Measurements from ENCODE around the gene CPLANE2.
"Not testable (repeated sequence)": the region's sequence is repeated elsewhere in the genome, so short reads cannot be mapped to it uniquely, and the experiment has no call there.

CPLANE2 gene, protein sequence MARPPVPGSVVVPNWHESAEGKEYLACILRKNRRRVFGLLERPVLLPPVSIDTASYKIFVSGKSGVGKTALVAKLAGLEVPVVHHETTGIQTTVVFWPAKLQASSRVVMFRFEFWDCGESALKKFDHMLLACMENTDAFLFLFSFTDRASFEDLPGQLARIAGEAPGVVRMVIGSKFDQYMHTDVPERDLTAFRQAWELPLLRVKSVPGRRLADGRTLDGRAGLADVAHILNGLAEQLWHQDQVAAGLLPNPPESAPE

DNA sequence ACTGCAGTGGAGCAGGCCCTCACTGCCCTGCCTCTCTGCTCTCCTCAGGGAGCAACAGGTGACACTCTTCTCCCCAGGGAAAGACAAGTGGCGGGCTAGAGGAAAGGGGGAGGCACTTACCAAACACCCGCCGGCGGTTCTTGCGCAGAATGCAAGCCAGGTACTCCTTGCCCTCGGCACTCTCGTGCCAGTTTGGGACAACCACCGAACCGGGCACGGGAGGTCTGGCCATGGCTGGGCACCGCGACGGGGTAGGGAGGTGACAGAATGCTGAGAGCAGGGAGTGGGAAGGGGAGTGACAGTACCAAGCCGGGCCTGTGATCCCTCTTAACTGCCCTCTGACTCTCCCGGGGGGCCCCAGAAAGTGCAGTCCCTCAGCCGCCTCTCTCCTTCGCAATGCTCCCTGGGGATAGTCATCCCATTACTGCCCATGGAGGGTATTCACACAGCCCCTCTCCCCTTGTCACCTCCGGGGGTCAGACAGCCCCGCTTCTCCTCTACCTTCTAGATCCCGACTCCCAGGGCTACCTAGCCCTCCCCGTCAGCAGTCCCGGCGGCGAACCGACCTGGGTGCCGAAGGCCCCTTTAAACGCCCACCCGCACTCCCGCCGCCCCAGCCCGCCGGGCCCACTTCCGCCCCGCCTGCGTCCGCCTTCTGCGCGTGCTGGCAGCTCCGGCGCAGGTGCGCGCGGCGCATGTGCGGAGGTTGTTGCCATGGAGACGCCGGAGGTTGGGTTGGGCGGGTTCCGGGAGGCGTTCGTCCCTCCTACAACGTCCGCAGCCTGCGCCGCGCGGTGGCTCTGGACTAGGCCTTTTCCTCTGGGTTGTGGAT, at the start of gene CPLANE2:
TSS of gene CPLANE2 (minus strand) at position 673 of the 832 bp plus-strand sequence. CDS start at position 232, 441 bp downstream.
- peak; percentile 91 for DNase-seq

DNA sequence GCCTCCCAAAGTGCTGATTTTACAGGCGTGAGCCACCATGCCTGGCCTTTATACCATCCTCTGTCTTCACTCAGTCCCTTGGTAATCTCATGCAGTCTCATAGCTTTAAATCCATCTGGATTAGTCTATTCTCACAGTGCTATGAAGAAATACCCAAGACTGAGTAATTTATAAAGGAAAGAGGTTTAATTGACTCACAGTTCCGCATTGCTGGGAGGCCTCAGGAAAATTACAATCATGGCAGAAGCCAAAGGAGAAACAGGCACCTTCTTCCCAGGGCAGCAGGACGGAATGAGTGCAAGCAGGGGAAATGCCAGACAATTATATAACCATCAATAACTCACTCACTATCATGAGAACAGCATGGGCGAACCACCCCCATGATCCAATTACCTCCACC, 49.1 kb upstream of the CPLANE2 start:
- DNase-seq: no peak

DNA sequence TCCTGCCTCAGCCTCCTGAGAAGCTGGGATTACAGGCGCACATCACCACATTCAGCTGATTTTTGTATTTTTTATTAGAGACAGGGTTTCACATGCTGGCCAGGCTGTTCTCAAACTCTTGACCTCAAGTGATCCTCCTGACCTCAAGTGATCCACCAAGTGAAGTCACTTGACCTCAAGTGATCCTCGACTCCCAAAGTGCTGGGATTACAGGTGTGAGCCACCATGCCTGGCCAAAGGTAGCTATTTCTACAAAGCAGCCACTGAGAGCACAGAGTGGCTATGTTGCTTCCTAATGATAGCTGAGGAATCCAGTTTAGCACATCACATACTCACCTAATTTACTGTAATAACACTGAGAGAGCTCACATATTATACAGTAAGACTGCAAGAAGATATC, 44.8 kb upstream of the CPLANE2 start:
- DNase-seq: no peak

DNA sequence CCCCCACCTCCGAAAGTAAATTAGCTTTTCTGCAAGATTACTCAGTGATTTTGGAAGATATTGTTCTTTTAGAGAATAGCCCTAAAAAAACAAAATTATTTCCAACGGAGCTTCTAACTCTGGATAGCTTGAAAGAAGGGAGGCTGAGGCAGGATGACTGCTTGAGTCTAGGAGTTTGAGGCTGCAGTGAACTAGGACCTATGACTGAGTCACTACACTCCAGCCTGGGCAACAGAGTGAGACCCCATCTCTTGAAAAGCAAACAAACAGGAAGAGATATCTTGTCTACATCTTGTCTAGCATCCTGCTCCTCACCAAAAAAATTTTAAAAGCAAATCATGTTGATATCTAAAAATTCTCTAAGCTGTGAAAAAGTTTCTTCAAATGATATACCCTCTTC, 42.2 kb upstream of the CPLANE2 start:
- DNase-seq: no peak

DNA sequence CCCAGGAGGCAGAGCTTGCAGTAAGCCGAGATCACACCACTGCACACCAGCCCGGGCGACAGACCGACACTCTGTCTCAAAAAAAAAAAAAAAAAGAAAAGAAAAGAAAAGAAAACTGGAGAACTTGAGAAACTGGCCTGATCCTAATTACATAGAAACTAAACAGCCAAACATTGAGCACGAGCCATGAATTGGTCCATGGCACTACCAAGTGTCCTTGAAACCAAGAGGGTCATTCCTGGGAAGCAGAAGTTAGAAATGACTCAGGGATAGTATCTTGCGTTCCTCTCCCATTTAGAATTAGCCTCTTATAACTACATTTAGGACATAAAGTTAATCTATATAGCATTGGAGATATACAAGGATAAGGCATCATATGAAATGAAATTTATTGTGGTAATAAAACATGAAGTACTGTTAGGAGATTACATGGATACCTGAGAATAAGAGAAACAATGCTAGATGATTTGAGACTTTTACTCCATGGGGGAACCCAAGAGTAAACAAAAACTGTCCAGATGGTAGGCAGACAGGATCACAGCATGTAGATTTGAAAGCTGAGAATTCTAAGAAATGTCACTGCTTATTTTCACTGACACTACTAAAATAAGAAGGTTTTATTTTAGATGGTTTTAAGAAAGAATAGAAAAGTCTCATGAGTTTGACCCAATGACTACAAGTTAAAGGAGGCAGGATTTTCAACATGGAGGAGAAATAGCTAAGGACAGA, 39.5 kb upstream of the CPLANE2 start:
- no peak for DNase-seq

DNA sequence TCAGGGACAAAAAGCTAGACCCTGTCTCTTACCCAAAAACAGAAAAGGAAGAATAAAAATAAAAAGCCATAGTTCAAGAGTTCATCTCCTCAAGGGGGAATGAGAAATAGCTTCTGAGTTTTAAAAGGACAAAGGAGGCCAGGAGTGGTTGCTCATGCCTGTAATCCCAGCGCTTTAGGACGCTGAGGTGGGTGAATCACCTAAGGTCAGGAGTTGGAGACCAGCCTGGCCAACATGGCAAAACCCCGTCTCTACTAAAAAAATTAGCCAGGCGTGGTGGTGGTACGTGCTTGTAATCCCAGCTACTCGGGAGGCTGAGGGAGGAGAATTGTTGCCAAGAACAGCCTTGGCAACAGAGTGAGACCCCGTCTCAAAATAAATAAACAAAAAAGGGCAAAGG, 38.6 kb upstream of the CPLANE2 start:
- no peak for DNase-seq

DNA sequence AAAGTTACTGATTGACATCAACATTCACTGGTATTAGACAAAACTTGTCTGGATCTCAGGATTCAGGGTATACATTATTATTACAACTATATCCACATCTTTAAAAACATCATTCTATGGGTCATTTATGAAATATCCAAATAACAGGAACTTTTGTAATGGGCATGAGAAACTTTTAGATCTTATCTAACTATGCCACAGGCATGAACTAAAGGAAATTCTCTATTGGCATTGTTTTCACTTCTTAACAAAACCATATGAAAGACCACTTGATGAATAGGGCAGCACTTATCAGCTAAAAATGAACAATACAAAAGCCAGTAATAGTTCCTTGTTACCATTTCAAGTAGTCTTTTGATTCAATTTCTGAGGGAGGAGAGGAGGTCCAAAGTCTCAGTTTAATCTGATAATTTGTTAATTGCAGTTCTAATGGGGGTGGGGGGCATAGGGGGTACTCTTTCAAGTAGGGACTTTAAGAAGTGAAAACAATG, 30.8 kb upstream of the CPLANE2 start:
- no peak for DNase-seq

DNA sequence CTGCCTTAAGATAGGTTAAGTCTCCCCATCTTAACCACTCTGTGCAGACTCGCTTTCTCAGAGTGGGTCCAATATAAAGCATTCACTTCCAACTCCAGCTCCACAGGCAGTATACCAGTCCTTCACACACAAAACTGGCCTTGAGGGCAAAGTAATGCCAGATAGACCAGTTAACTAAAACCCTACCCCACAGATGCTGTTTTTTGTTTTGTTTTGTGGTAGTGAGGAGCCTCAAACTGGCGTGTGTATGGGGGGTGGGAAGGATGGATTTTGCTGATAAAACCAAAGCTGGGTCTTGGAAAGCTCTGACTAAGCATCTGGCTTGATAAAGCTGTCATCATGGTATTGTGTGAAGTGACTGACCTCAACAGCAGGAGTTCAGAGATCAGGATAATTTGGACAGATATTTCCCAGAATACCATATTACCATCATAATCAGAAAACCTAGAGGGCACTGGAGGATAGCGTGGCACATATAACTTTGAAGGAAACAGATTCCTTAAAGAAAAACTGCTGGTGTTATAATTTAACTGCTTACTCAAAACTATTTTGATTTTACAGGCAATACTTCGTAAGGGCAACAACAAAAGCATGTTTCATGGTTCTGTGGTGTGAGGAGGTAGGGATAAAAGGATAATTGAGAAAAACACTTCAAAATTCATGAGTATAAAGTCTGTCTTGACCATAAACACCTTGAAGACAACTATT, 29.6 kb upstream of the CPLANE2 start:
- DNase-seq: no peak

DNA sequence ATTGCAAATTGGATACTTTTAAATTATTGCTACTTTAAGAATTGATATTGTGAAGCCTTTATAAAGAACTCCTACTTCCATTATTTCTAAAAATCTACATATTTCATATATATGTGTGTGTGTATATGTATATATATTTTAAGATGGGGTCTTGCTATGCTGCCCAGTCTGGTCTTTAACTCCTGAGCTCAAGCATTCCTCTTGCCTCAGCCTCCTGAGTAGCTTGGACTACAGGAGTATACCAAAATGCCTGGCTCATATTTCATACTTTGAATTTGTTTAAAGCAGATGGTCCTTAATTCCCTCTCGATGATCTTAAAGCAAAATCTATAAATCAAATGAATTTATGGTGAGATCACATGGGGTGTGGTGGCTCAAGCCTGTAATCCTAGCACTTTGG, 25.1 kb upstream of the CPLANE2 start:
- no peak for DNase-seq

DNA sequence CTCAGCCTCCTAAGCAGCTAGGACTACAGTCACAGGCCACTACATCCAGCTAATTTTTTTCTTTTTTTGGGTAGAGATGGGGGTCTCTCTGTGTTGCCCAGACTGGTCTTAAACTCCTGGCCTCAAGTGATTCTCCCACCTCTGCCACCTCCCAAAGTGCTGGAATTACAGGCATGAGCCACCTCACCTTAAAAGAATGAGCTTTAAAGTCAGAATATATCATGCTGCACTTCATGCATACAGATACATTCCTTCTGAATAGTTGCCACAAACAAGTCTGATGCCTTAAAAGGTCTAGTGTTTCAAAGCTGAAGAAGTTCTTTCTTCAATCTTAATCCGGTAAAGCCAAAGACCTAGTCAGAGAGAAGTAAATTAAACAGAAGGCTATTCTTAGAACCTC, 23.8 kb upstream of the CPLANE2 start:
- no peak for DNase-seq

DNA sequence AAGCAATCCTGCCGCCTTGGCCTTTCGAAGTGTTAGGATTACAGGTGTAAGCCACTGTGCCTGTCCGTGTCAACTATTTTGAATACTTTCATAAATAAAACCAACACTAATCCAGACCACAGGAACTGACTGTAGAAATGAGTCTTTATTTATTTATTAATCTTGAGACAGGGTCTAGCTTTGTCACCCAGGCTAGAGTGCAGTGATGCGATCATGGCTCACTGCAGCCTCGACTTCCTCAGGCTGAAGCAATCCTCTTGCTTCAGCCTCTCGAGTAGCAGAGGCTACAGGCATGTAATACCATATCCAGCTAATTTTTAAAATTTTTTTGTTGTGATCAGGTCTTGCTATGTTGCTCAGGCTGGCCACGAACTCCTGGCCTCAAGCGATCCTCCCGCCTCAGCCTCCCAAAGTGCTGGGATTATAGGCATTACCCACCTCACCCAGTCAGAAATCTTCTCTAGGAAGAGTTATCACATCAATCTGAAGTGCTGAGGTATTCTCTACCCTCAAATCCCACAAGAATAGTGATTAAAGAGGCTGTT, 21.7 kb upstream of the CPLANE2 start:
- DNase-seq: no peak

DNA sequence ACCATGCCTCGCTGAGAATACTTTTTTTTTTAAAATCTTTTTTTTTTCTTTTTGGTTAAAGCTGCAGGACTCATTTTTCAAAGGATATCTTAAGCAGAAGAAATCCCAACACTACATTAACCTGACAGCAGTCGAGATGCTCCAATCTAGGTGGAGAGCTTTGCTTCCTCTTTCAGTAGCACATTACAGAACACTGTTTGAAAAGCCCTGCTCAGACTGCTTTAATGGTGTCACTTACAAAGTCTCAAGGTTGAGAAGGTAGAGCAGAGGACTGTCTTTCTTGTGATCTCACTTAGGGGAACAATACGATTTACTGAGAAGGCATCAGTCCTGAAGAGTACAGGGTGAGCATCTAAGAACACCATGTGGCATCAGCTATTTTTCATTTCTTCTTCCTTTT, 21.0 kb upstream of the CPLANE2 start:
- no peak for DNase-seq

DNA sequence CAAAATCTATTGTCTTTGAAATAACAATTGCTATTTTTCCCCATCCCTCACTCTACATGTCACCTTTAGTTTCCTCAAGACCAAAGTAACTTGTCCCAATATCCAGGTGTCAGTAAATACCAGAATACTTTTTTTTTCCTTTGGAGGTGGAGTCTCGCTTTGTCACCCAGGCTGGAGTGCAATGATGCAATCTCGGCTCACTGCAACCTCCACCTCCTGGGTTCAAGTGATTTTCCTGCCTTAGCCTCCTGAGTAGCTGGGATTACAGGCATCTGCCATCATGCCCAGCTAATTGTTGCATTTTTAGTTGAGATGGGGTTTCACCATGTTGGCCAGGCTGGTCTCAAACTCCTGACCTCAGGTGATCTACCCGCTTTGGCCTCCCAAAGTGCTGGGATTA, 20.6 kb upstream of the CPLANE2 start:
- DNase-seq: not testable (repeated sequence)

DNA sequence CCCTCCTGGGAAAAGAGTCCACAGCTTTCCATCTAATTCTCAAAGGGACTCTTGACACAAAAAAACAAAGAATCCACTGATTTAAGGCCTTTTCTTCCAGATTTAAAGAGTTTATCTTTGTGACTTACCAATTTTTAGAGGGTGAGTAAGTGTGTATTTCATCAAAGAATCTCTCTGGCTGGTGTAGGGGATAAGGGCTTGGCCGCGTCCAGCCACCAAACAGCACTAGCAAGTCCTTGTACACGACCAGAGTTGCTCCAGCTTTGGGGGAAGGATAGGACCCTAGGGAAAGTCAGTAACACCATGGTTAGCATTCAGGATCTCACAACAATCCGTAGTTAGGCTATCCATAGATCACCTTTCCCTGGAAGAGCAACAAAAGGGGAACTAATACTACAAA, 19.5 kb upstream of the CPLANE2 start:
- no peak for DNase-seq

DNA sequence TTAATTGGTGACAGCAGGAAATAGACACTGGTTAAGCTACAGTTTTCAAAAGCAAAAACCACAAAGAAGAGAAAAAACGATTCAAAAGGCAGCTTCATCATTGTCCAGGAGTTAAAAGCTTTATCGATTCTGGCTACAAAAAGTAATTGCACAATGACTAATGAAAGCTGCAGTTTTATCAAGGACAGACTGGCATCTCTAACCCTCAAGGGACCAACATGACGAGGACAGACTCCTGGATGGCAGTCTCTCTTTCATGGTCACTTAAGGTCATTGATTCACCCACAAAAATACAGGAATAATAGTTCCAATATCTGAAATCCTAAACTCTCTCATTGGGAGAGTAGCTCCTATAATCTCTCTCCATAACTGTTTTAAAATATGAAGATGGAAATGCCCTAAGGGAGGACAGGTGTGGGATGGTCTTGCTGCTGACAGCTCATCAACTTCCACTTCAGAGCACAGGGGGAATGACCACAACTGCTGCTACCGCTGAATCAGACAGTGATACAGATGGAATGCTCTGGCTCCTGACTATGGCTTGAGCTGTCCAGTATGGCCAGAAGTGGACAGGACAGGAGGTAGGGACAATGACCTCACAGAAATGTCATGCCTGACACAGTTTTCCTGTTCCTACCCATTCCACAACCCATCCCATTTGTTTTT, 17.4 kb upstream of the CPLANE2 start:
- DNase-seq: peak; percentile 60

DNA sequence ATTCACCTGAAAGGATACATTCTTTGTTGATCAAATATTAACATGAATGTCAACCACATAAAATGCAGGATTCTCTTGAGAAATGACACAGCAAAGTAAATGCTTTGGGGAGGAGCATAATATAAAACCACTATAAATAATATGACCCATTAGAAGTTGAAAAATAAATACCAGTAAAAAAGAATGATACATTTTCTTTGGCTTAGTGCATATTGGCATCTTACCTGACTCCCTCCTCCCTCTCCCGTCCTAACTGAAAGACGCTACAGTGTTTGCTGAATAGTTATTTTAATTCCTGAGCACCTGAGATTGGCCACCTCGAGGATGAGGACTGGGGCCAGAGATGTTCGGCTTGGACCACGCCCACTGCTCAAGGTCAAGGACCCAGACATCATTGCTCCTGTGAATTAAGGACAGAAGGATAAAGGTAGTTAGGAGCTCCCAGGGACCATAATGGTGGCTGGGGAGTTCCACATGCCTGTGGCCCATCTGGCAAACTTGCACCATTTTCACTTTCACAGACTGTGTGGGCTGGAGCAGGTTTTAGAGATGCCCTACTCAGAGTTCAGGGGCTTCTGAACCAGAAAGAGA, 16.4 kb upstream of the CPLANE2 start:
- no peak for DNase-seq

DNA sequence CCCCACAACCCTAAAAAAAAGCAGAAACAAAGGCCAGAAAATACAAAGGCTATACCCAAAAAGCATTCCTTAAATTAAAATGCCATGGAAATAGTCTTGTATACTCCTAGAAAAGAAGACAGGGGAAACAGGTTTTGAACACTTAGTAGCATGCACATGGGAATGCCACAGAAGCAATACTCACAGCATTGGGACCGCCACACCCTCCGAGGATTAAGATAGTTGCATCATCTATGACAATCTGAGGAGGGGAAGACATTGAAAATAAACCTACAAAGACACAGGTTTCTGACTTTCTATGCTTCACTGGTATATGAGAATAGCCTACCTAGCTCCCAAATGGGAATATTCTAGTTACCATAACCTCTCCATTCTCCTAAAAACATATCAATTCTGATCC, 15.9 kb upstream of the CPLANE2 start:
- DNase-seq: no peak

DNA sequence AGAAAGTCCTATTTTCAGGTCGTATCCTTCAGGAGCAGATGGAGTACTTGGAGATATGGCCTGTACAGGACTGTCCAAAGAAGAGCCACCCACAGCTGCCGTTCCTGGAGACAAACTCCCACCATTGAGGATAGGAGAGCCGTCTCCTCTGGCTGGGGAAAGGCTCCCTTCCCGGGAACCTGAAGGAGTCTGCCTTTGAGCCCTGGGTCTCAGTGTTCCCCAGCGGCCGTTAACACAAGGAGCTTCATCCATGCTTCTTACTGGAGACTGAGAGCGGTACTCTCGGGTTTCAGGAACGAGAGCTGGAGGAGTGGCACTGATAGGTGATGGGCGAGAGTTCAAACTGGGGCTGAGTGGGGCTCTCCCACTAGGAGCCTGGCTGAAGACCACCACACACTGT, 14.4 kb upstream of the CPLANE2 start:
- no peak for DNase-seq

DNA sequence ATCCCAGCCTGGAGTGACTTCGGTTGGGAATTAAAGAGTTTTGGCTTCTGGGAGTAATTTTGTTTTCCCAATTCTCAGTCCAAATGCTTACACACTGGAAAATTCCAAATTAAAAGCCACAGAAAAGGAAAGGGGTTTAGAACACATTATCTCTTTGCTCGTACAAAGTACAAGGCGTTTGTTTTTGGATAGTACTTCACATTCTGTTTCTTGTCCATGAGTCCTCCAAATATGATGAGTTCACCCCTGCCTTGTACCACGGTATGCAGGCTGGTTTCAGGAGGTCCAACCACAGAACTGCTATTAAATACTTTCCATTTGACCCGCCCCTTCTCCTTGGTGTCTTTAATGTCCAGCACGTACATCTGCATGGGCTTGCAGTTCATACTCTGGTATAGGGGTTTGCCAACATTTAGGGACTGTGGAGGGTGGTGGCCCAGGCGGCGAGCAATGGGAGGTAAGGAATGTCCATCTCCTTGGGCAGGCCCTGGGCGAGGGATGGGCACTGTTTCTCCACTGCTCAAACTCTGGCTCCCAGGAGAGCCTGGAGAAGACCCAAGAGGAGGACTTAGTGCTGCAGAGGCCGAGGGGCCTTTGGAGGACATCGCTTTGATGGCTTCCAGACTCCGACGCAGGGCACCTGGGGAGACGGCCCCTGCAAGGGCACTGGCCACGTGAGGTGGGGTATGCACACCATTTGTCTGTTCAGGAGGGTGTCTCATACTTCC, 13.7 kb upstream of the CPLANE2 start:
- DNase-seq: no peak

DNA sequence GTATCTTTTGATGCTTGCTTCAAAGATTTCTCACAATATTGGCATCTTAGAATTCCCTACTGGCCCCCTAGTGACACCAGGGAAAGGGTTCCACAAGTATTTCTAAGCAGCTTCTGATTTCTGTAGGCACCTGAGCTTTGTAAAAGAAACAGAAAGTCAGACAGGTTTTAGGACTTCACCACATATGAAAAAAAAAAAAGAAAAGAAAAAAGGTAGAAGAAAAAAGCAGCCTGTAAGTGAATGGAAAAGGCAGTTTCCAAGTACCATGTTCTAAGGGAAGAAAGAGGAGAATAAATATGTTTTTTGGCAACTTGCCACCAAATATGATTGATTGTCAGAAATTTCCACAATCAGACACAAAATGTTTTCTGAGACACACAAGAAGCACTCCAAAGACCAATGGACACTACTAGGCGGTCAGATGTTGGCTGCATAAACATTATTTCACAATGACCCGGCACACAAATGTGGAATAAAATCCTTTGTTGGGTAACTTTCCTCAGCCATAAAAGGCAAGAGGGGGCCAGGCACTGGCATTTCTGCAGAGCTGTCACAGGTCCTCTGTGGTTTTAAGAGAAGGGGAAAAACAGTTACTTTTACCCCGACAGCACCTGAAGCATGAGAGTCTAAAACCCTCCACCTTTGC, 12.7 kb upstream of the CPLANE2 start:
- DNase-seq: no peak
